Tibial nerve (tissue), 4 donors: ENCODE results near the gene ZNF182. TPM values are rescaled to one million over a fixed set of nuclear protein-coding genes. Genes with fewer than 3 reads are reported as not detected.
"Not testable (repeated sequence)": the region's sequence is repeated elsewhere in the genome, so short reads cannot be mapped to it uniquely, and the experiment has no call there.

Experiments
- DNase-seq, 2 donors: peaks; one replicate each; pipeline ENCODE4 v3.0.0-alpha.2; 2019; ENCODE audit warnings: low spot score in 2 of 2
- H3K27ac ChIP-seq, 4 donors: fragments of 200-600 bp; sonication (generic) in 3 of 4; one replicate each; pipeline ENCODE4 v1.5.1; 2017 to 2019; ENCODE audit warnings: mild to moderate bottlenecking in 1 of 4
- H3K27me3 ChIP-seq, 2 donors: fragments of 200-600 bp; sonication (generic) in 1 of 2; one replicate each; pipeline versions ENCODE4 v1.5.1 to v1.6.0; 2017 to 2019
- H3K36me3 ChIP-seq, 3 donors: fragments of 200-600 bp; sonication (generic); one replicate each; pipeline ENCODE4 v1.5.1; 2018 to 2019
- H3K4me1 ChIP-seq, 4 donors: fragments of 200-600 bp; sonication (generic) in 3 of 4; one replicate each; pipeline ENCODE4 v1.5.1; 2017 to 2019
- H3K4me3 ChIP-seq, 4 donors: fragments of 200-600 bp; sonication (generic) in 3 of 4; one replicate each; pipeline ENCODE4 v1.5.1; 2017 to 2019; ENCODE audit warnings: mild to moderate bottlenecking in 1 of 4, moderate library complexity in 1 of 4
- H3K9me3 ChIP-seq, 4 donors: fragments of 200-600 bp; sonication (generic) in 3 of 4; one replicate each; pipeline ENCODE4 v1.5.1; 2017 to 2019
- EP300 ChIP-seq, 2 donors: sonication (generic); formaldehyde crosslinking; IDR thresholded peaks; one replicate each; pipeline ENCODE4 v1.6.1; 2017; ENCODE audit warnings: antibody characterized with exemption in 2 of 2, mild to moderate bottlenecking in 1 of 2
- POLR2A ChIP-seq, 2 donors: fragments of 450-650 bp; IDR thresholded peaks; one replicate each; pipeline ENCODE4 v1.6.1; 2017; ENCODE audit warnings: antibody characterized with exemption in 2 of 2, mild to moderate bottlenecking in 2 of 2, moderate library complexity in 2 of 2
- WGBS, 2 donors: methylation state at CpG; one replicate each; pipeline ENCODE4 v1.1.5; 2018; 5-methylcytosine and 5-hydroxymethylcytosine counted together
- total RNA-seq, 4 donors: library from RNA; depleted of rRNA; stranded (reverse); fragments of >200 nt; gene quantifications; one replicate each; pipeline ENCODE4 v1.1.0, GENCODE V29; 2016
- TF ChIP-seq, protein P1 (sequence below), 5 experiments: fragments of 200-600 bp in 3 of 5; fragments of 450-650 bp in 2 of 5; sonication (generic) in 3 of 5; IDR thresholded peaks; one replicate each; pipeline ENCODE4 v1.5.1; 2016 to 2019; ENCODE audit warnings: antibody characterized with exemption in 5 of 5, mild to moderate bottlenecking in 3 of 5, moderate library complexity in 2 of 5

ZNF182 gene
- total RNA-seq, 4 donors from 2014 or later, result 4.5 to 11.0 (median 7.4) TPM

DNA sequence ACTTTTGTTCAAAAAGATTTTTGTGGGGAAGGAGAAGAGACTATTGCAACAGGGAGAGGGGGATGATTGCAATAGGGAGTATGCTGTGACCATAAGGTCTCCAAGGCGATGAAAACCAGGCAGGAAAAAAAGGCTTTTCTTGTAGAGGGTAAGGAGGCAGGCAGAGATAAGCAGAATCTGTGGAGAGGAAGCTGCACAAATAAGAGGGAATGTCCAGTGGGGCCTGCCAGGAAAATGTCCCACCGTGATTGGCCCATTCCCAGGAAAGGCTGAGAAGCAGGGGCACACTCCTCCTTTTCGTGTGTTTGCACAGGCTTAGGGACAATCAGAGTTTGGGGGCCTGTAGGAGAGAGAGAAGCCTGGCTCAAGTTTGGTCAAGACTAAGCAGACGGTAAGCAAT lies 32.1 kb upstream of the ZNF182 start:
- no peak for TF ChIP-seq EP300 (IDR thresholded peaks at IDR 0.05)
- TF ChIP-seq POLR2A (IDR thresholded peaks at IDR 0.05), result no peak
- TF ChIP-seq, protein P1, sequence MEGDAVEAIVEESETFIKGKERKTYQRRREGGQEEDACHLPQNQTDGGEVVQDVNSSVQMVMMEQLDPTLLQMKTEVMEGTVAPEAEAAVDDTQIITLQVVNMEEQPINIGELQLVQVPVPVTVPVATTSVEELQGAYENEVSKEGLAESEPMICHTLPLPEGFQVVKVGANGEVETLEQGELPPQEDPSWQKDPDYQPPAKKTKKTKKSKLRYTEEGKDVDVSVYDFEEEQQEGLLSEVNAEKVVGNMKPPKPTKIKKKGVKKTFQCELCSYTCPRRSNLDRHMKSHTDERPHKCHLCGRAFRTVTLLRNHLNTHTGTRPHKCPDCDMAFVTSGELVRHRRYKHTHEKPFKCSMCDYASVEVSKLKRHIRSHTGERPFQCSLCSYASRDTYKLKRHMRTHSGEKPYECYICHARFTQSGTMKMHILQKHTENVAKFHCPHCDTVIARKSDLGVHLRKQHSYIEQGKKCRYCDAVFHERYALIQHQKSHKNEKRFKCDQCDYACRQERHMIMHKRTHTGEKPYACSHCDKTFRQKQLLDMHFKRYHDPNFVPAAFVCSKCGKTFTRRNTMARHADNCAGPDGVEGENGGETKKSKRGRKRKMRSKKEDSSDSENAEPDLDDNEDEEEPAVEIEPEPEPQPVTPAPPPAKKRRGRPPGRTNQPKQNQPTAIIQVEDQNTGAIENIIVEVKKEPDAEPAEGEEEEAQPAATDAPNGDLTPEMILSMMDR (IDR thresholded peaks at IDR 0.05), result no peak
- 40 to 48% methylated on average over 4 of the region's 4 CpGs for WGBS, 2 donors
- Histone ChIP-seq H3K9me3 (no peaks in the 10 kb centered on the region), H3K4me3 (no peak overlapping the region), H3K36me3 (no peaks in the 10 kb centered on the region), H3K4me1 (no peaks in the 10 kb centered on the region), H3K27me3 (no peaks in the 10 kb centered on the region), H3K27ac (no peak overlapping the region)
- DNase-seq, result no peak

DNA sequence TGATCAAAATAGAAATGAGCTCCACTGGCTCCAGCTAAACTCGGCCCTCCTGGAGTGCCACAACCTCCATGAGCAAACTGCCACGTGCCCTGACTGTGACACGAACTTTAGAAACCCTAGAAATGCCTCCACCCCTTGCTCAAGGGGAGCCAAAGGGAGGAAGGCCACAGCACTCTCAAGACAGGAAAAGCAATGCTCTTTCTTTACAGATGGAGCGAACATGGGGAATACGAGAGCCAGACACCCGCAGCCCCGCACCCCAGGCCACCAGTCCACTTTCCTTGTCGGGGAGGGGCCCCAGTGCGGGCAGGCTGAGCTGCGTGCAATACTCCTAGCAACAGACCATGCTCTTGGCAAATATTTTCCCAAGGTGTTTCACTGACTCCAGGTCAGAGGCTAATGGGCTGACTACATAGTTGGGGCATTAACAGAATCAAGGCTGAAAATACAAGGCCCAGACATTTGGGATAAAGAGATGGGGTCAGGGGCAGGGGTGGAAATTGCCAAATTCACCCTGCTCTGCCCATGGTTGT lies 26.9 kb upstream of the ZNF182 start:
- WGBS, 2 donors, result 73 to 86% methylated on average over 6 to 10 of the region's 10 CpGs
- not testable (repeated sequence) for H3K27ac ChIP-seq, DNase-seq, H3K27me3 ChIP-seq, H3K36me3 ChIP-seq, H3K4me3 ChIP-seq, H3K9me3 ChIP-seq
- H3K4me1 ChIP-seq, result peaks cover 0 to 12% (median 0%) of the 10 kb centered on the region in 4 donors

DNA sequence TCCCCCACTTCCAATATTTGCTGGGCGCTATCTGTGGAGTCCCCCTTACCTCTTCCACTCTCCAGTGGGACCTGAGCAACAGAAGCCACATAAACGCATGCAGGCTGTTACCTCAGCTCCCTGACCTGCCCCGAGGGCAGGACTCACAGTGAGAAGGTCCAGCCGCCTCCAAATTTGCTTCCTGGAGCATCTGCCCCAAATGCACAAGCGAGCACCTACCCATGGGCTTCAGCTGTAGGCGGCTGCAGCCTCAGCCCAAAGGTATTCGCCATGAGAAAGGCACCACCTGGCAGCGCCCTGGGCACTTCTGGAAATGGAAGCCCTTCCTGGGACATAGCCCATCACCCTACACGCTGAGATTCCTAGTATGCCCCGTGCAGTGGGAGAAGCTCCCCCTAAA lies 26.4 kb upstream of the ZNF182 start:
- WGBS, 2 donors, result 83 to 93% methylated on average over 3 to 10 of the region's 10 CpGs
- H3K4me1 ChIP-seq, result peaks cover 0 to 16% (median 0%) of the 10 kb centered on the region in 4 donors

DNA sequence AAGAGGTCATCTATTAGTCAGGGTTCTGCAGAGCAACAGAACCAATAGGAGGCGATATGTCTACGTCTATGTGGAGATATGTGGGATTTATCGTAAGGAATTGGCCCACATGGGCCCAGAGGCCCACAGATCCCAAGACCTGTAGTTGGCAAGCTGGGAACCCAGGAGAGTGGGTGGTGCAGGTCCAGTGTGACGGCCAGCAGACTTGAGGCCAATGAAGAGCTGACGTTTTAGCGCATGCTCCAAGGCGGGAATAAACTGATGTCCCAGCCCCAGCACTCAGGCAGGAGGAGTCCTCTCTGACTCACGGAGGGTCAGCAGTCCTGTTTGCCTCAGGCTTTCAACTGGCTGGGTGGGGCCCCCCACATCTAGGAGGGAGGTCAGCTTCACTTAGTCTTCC lies 24.3 kb upstream of the ZNF182 start:
- peaks cover 0 to 17% (median 0%) of the 10 kb centered on the region in 4 donors for H3K4me1 ChIP-seq
- no peak overlapping the region for H3K27ac ChIP-seq
- no peak overlapping the region for H3K4me3 ChIP-seq
- no peaks in the 10 kb centered on the region for H3K9me3 ChIP-seq
- 79 to 96% methylated on average over 5 to 8 of the region's 8 CpGs for WGBS, 2 donors
- no peaks in the 10 kb centered on the region for H3K27me3 ChIP-seq
- TF ChIP-seq, protein P1 (IDR thresholded peaks at IDR 0.05), result no peak
- no peaks in the 10 kb centered on the region for H3K36me3 ChIP-seq
- DNase-seq, result no peak

More for the DNA sequence above, 26.4 kb upstream of the ZNF182 start:
- DNase-seq, result no peak
- Histone ChIP-seq H3K9me3 (no peaks in the 10 kb centered on the region), H3K27me3 (no peaks in the 10 kb centered on the region), H3K36me3 (no peaks in the 10 kb centered on the region), H3K4me3 (no peak overlapping the region), H3K27ac (no peak overlapping the region)
- no peak for TF ChIP-seq POLR2A (IDR thresholded peaks at IDR 0.05)
- no peak for TF ChIP-seq EP300 (IDR thresholded peaks at IDR 0.05)
- TF ChIP-seq, protein P1 (IDR thresholded peaks at IDR 0.05), result no peak

DNA sequence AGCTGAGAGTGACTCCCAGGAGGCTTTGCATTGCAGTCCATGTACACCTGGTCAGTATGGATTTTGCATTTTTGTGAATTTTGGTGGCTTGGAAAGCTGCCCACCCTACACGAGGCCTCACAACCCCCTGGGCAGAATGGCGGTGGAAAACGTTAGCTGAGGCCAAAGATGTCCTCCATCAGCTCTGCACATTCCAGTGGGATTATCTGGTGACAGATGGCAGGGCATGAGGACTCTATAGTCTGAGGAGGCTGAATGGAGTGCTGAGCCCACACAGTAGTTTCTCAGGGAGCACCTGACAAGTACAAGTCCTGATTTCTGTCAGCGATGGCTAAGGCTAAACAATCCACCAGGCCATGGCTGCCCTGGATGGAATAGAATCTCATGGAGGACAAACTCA lies 23.8 kb upstream of the ZNF182 start:
- H3K4me1 ChIP-seq, result peaks cover 0 to 17% (median 0%) of the 10 kb centered on the region in 4 donors
- not testable (repeated sequence) for H3K9me3 ChIP-seq, H3K4me3 ChIP-seq, H3K27me3 ChIP-seq, H3K36me3 ChIP-seq, H3K27ac ChIP-seq, DNase-seq
- WGBS, 2 donors, result 80% methylated on average over 3 of the region's 4 CpGs; no CpG with 5 or more reads in 1 of the 2 donors

DNA sequence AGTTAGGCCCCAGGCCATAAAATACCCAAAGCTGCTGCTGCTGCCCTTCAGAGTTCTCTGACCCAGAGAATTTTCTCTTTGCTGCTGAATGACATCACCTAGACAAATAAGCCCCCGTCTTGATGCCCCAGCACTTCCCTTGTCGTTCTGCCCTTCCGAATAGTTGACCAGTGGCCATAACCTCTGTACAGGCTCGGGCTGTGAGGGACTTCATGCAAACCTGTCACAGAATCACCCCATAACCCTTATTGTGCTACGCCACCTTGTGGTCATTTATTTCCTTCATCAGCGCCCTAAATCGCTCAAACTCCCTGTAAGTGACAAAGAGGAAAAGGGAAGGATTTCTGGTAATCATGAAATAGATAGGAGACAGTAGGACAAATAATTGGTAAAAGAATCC lies 21.8 kb upstream of the ZNF182 start:
- WGBS, 2 donors, result 2 to 20% methylated on average over 7 of the region's 7 CpGs
- no peaks in the 10 kb centered on the region for H3K9me3 ChIP-seq
- no peaks in the 10 kb centered on the region for H3K27me3 ChIP-seq
- peak overlapping the region in 2 of 4 donors; percentile 46 to 54 for H3K27ac ChIP-seq
- TF ChIP-seq, protein P1 (IDR thresholded peaks at IDR 0.05), result peak; percentile 35 to 66 (median 47)
- TF ChIP-seq POLR2A (IDR thresholded peaks at IDR 0.05), result no peak
- TF ChIP-seq EP300 (IDR thresholded peaks at IDR 0.05), result no peak
- no peak overlapping the region for H3K4me3 ChIP-seq
- peaks cover 0 to 17% (median 0%) of the 10 kb centered on the region in 4 donors for H3K4me1 ChIP-seq
- H3K36me3 ChIP-seq, result no peaks in the 10 kb centered on the region
- DNase-seq, result peak in 1 of 2 donors; percentile 66
